Activated naive CD4-positive, alpha-beta T cell treated with anti-CD3 and anti-CD28 coated beads for 36 hours (primary cell): ENCODE measurements around the gene MSH2. TPM values are rescaled to one million over a fixed set of nuclear protein-coding genes. Genes with fewer than 3 reads are reported as not detected.

Source experiments
- CTCF ChIA-PET: fragments of 350-600 bp; sonication (Branson Sonifier 250); formaldehyde crosslinking; loops from one replicate; lab custom pipeline; 2021; ENCODE audit warnings: antibody characterized with exemption; lab: Charles Lee
- DNase-seq: peaks from one replicate; pipeline ENCODE4 v3.0.0-alpha.2; 2020
- H3K27ac Mint-ChIP-seq: one replicate; pipeline ENCODE4 v1.8.0; 2021; ENCODE audit warnings: mild to moderate bottlenecking, mixed read lengths
- H3K27me3 Mint-ChIP-seq: one replicate; pipeline ENCODE4 v1.8.0; 2021; ENCODE audit warnings: low read depth, mixed read lengths
- H3K36me3 Mint-ChIP-seq: one replicate; pipeline ENCODE4 v1.8.0; 2021; ENCODE audit warnings: low read depth, mixed read lengths
- H3K4me1 Mint-ChIP-seq: one replicate; pipeline ENCODE4 v1.8.0; 2021; ENCODE audit warnings: low read depth, mixed read lengths
- H3K4me3 Mint-ChIP-seq: one replicate; pipeline ENCODE4 v1.8.0; 2021; ENCODE audit warnings: mild to moderate bottlenecking, moderate library complexity, mixed read lengths
- H3K9me3 Mint-ChIP-seq: one replicate; pipeline ENCODE4 v1.8.0; 2021; ENCODE audit warnings: mixed read lengths
- intact Hi-C: fragments of 100-400 bp; cut with micrococcal nuclease; formaldehyde crosslinking; loops from one replicate; pipeline ENCODE4 v1.15.1; 2023
- total RNA-seq, 2 experiments: library from RNA; stranded (reverse); gene quantifications; one replicate each; pipeline ENCODE4 v1.2.3, GENCODE V29; 2021

The MSH2 gene
- total RNA-seq, 2 experiments from 2014 or later: 42.7 to 43.3 TPM

DNA sequence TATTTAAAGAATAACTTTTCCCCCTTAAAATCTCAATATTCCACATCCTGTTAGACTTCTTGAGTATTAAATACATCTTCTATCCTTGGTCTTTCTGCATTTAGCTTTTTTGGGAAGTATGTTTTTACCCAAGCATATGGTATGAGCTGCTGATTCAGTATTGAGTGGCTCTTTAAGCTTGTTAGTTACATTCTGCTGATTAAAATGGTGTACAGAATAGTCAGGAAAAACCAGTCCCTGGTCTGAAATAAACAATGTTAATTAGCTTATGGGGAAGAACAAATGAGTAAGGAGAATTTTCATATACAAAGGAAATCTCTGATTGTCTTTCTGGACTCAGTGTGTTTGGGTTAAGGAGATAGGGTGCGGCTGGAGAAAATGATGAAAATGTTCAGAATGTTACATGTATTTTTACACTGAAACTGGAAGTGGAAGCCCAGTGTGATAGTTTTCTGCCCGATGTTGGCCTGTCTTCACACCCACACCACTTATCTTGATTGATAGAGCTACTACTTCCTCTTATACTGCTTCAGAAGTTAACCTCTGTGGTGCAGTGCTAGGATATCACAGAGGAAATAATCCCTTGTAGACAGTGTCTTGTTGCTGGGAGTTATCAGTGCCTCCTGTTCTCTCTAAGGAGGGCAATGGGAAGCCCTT, 84.0 kb downstream of the MSH2 start:
- Mint-ChIP-seq H3K36me3 (peaks cover 18% of the 10 kb centered on the region), H3K27ac (peak overlapping the region; percentile 3), H3K27me3 (no peaks in the 10 kb centered on the region), H3K4me1 (peaks cover 9% of the 10 kb centered on the region), H3K9me3 (no peaks in the 10 kb centered on the region), H3K4me3 (no peak overlapping the region)
- intact Hi-C loops: no loop called here
- DNase-seq: no peak
- CTCF ChIA-PET: interaction anchor here (0.5 to 1.1 kb wide), 4 partner anchors 13 to 280 kb away, joined by 3 to 4 read pairs (median 4); no protein-coding TSS in a partner anchor

DNA sequence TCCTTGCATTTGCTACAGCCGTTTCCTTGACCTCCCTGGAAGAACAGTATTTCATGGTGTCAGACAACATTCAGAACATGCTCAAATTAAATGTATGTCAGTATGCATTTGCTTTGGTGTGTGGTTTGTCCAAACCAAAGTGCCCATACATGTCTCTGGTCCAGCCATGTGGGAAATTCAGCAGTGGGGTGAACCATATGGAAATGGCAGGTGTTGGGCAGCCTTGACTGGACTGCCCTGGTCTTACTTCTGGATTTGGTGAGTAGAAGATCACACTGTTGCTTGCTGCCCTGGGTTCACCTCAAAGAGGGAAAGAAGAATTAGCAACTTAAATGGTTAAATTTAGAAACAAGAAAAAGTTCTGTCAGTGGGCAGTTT, 84.5 kb downstream of the MSH2 start:
- Mint-ChIP-seq H3K9me3 (peaks cover 1% of the 10 kb centered on the region), H3K27me3 (no peaks in the 10 kb centered on the region), H3K4me1 (peaks cover 9% of the 10 kb centered on the region), H3K27ac (no peak overlapping the region), H3K4me3 (no peak overlapping the region), H3K36me3 (peaks cover 15% of the 10 kb centered on the region)
- intact Hi-C loops: no loop called here
- DNase-seq: no peak
- CTCF ChIA-PET: interaction anchor here (1.0 to 1.1 kb wide), 2 partner anchors 13 to 280 kb away, joined by 4 read pairs; no protein-coding TSS in a partner anchor

- peaks cover 8% of the 10 kb centered on the region for H3K36me3 Mint-ChIP-seq
- H3K4me3 Mint-ChIP-seq: no peak overlapping the region
- H3K27me3 Mint-ChIP-seq: no peaks in the 10 kb centered on the region
- intact Hi-C loops: no loop called here
- peaks cover 2% of the 10 kb centered on the region for H3K9me3 Mint-ChIP-seq
- no peak overlapping the region for H3K27ac Mint-ChIP-seq
- H3K4me1 Mint-ChIP-seq: peaks cover 9% of the 10 kb centered on the region
- no peak for DNase-seq
- CTCF ChIA-PET: no interaction called here
These were observed 86.1 kb downstream of the MSH2 start for GRCh38 chr2:47488870-47489584.

- Mint-ChIP-seq H3K27ac (no peak overlapping the region), H3K9me3 (peaks cover 2% of the 10 kb centered on the region), H3K36me3 (no peaks in the 10 kb centered on the region), H3K27me3 (no peaks in the 10 kb centered on the region), H3K4me3 (no peak overlapping the region), H3K4me1 (peaks cover 9% of the 10 kb centered on the region)
- CTCF ChIA-PET: interaction anchor here (0.8 to 1.1 kb wide), 2 partner anchors 19 to 277 kb away, joined by 3 read pairs; no protein-coding TSS in a partner anchor
- DNase-seq: no peak
- intact Hi-C loops: no loop called here
These were observed 87.5 kb downstream of the MSH2 start for GRCh38 chr2:47490406-47490805.

- no peaks in the 10 kb centered on the region for H3K27me3 Mint-ChIP-seq
- no peak overlapping the region for H3K27ac Mint-ChIP-seq
- no peak for DNase-seq
- H3K36me3 Mint-ChIP-seq: peaks cover 2% of the 10 kb centered on the region
- H3K4me3 Mint-ChIP-seq: no peak overlapping the region
- H3K4me1 Mint-ChIP-seq: no peaks in the 10 kb centered on the region
- peaks cover 2% of the 10 kb centered on the region for H3K9me3 Mint-ChIP-seq
- intact Hi-C loops: no loop called here
- CTCF ChIA-PET: no interaction called here
These were observed 90.5 kb downstream of the MSH2 start for GRCh38 chr2:47493317-47494035.

DNA sequence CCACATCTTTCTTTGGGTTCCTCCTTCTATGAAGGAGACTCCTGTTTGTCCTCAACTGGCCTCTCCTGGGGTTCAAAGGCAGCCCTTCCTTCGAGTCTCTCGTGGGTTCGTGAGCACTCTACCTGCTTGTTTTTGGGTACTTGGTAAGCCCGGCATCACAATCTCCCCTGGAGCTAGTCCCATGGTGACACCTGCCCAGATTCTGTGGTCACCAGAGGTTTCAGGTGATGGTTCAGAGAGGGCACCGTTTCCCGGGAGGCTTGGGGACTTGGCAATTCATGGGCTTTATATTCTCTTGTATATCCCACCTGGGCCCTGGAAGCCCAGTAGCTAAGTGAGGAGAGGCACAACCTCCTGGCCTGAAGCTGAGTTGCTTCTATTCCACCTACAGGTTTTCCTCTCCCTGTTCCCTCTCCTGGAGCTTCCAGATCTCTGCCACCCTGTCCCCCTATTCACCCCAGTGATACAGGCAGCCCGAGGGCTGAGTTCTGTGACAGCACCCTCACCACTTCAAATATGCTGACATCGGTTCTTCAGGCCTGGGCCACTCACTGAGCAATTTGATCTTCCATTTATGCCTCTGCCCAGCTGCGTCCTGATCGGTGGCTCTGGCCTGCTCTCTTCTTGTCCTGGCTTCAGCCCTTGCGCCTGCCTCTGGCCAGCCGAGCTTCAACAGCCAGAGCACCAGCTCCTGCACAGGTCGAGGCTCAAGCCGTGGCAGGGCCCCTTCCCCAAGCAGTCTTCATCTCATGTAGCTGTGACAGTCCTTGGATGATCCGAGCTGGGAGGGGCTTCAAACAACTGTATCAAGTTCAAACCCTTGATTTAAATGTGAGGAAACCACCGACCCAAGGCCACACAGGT, 91.5 kb downstream of the MSH2 start:
- H3K4me3 Mint-ChIP-seq: no peak overlapping the region
- CTCF ChIA-PET: interaction anchor here (0.9 kb wide), 1 partner anchor 106 kb away, joined by 4 read pairs; no protein-coding TSS in a partner anchor
- no peaks in the 10 kb centered on the region for H3K4me1 Mint-ChIP-seq
- H3K9me3 Mint-ChIP-seq: peaks cover 2% of the 10 kb centered on the region
- peaks cover 2% of the 10 kb centered on the region for H3K36me3 Mint-ChIP-seq
- DNase-seq: no peak
- intact Hi-C loops: no loop called here
- no peaks in the 10 kb centered on the region for H3K27me3 Mint-ChIP-seq
- H3K27ac Mint-ChIP-seq: no peak overlapping the region

GRCh38 chr2:47497843-47498460, 95.0 kb downstream of the MSH2 start:
- no peak overlapping the region for H3K4me3 Mint-ChIP-seq
- H3K27ac Mint-ChIP-seq: no peak overlapping the region
- intact Hi-C loops: no loop called here
- H3K9me3 Mint-ChIP-seq: peaks cover 8% of the 10 kb centered on the region
- H3K4me1 Mint-ChIP-seq: peaks cover 5% of the 10 kb centered on the region
- no peak for DNase-seq
- peaks cover 10% of the 10 kb centered on the region for H3K36me3 Mint-ChIP-seq
- CTCF ChIA-PET: no interaction called here
- H3K27me3 Mint-ChIP-seq: no peaks in the 10 kb centered on the region

GRCh38 chr2:47499093-47499492, 96.1 kb downstream of the MSH2 start:
- H3K4me1 Mint-ChIP-seq: peaks cover 5% of the 10 kb centered on the region
- intact Hi-C loops: no loop called here
- H3K9me3 Mint-ChIP-seq: peaks cover 8% of the 10 kb centered on the region
- no peak overlapping the region for H3K4me3 Mint-ChIP-seq
- no peaks in the 10 kb centered on the region for H3K27me3 Mint-ChIP-seq
- DNase-seq: no peak
- no peak overlapping the region for H3K27ac Mint-ChIP-seq
- peaks cover 10% of the 10 kb centered on the region for H3K36me3 Mint-ChIP-seq
- CTCF ChIA-PET: no interaction called here

DNA sequence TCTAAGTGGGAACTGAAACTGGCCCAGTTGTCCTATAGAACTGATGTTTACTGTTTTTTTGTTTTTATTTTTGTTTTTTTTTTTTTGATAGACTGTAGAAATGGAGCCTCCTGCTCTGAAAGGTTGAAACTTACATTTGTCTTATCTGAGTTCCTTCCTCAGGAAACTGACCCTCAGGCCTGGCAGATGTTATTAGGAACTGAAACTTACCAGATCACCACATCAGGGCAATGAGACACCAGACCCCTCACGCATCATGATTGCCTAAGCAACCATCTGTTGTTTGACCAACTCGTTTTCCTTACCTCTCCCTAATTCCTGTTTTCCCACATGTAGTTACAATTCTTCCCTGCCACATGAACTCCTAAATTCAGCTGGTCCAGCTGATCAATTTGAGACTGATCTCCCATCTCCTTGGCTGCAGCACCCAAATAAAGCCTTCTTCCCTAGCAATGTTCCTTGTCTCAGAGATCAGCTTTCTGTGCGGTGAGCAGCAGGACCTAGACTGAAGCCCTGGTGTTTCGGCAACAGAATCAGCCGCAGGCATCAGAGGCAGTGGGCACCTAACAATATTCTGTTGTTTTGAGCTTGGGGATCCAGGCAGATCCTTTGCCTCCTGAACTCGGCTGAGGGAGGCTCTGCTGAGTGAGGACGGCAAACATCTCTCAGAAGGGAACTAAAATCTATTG, 96.8 kb downstream of the MSH2 start:
- peaks cover 10% of the 10 kb centered on the region for H3K36me3 Mint-ChIP-seq
- no peaks in the 10 kb centered on the region for H3K27me3 Mint-ChIP-seq
- H3K4me3 Mint-ChIP-seq: no peak overlapping the region
- H3K27ac Mint-ChIP-seq: no peak overlapping the region
- H3K9me3 Mint-ChIP-seq: peaks cover 13% of the 10 kb centered on the region
- peaks cover 5% of the 10 kb centered on the region for H3K4me1 Mint-ChIP-seq
- CTCF ChIA-PET: no interaction called here
- intact Hi-C loops: no loop called here
- no peak for DNase-seq

- Mint-ChIP-seq H3K27ac (peak overlapping the region; percentile 61), H3K4me3 (no peak overlapping the region), H3K4me1 (peaks cover 5% of the 10 kb centered on the region), H3K9me3 (peaks cover 19% of the 10 kb centered on the region), H3K36me3 (peaks cover 13% of the 10 kb centered on the region), H3K27me3 (no peaks in the 10 kb centered on the region)
- intact Hi-C loops: no loop called here
- DNase-seq: peak; percentile 28
- CTCF ChIA-PET: no interaction called here
These were observed 98.6 kb downstream of the MSH2 start for GRCh38 chr2:47501374-47502200.
